KMS-11 (cell line): ENCODE data around the gene SIRPA.

Experiments used
- H2AFZ ChIP-seq: fragments of 200-600 bp; sonication (generic); 2 replicates; pipeline ENCODE4 v1.6.1; 2016; ENCODE audit warnings: antibody characterized with exemption, mixed run types, low read depth
- H3K27ac ChIP-seq: fragments of 200-600 bp; sonication (generic); 2 replicates; pipeline ENCODE4 v1.6.1; 2016; ENCODE audit warnings: mild to moderate bottlenecking, mixed run types
- H3K27me3 ChIP-seq: fragments of 200-600 bp; sonication (generic); 2 replicates; pipeline ENCODE4 v1.6.1; 2017; ENCODE audit warnings: mild to moderate bottlenecking, low read depth, mixed run types, moderate library complexity; ENCODE audit not compliant: insufficient read depth
- H3K36me3 ChIP-seq: fragments of 200-600 bp; sonication (generic); 2 replicates; pipeline ENCODE4 v1.6.1; 2017; ENCODE audit warnings: mild to moderate bottlenecking, mixed run types; ENCODE audit not compliant: insufficient read depth
- H3K4me1 ChIP-seq: fragments of 200-600 bp; sonication (generic); 2 replicates; pipeline ENCODE4 v1.6.1; 2016; ENCODE audit warnings: mild to moderate bottlenecking, low read depth, mixed run types; ENCODE audit not compliant: poor library complexity, severe bottlenecking
- H3K4me2 ChIP-seq: fragments of 200-600 bp; sonication (generic); 2 replicates; pipeline ENCODE4 v1.7.0; 2016; ENCODE audit warnings: mild to moderate bottlenecking, mixed run types
- H3K4me3 ChIP-seq: fragments of 200-600 bp; sonication (generic); IDR thresholded peaks from 2 replicates; pipeline ENCODE4 v1.6.1; 2017; ENCODE audit warnings: low read depth, low read length, mixed read lengths; ENCODE audit not compliant: insufficient read depth
- H3K79me2 ChIP-seq: fragments of 200-600 bp; sonication (generic); 2 replicates; pipeline ENCODE4 v1.6.1; 2016; ENCODE audit warnings: low read depth, mixed run types; ENCODE audit not compliant: insufficient read depth
- H3K9ac ChIP-seq: fragments of 200-600 bp; sonication (generic); 2 replicates; pipeline ENCODE4 v1.6.1; 2016; ENCODE audit warnings: mild to moderate bottlenecking, mixed run types
- H4K20me1 ChIP-seq: fragments of 200-600 bp; sonication (generic); 2 replicates; pipeline ENCODE4 v1.6.1; 2016; ENCODE audit warnings: mild to moderate bottlenecking, mixed run types; ENCODE audit not compliant: insufficient read depth
- CTCF ChIP-seq: fragments of 200-600 bp; sonication (generic); conservative IDR thresholded peaks from 2 replicates; pipeline ENCODE4 v1.6.1; 2017; ENCODE audit warnings: low read depth, mild to moderate bottlenecking, antibody characterized with exemption, low read length, moderate library complexity, mixed read lengths

Gene SIRPA

GRCh38 chr20:1879934-1880333, 15.3 kb upstream of the SIRPA start:
- H3K27ac ChIP-seq = no peak overlapping the region

DNA sequence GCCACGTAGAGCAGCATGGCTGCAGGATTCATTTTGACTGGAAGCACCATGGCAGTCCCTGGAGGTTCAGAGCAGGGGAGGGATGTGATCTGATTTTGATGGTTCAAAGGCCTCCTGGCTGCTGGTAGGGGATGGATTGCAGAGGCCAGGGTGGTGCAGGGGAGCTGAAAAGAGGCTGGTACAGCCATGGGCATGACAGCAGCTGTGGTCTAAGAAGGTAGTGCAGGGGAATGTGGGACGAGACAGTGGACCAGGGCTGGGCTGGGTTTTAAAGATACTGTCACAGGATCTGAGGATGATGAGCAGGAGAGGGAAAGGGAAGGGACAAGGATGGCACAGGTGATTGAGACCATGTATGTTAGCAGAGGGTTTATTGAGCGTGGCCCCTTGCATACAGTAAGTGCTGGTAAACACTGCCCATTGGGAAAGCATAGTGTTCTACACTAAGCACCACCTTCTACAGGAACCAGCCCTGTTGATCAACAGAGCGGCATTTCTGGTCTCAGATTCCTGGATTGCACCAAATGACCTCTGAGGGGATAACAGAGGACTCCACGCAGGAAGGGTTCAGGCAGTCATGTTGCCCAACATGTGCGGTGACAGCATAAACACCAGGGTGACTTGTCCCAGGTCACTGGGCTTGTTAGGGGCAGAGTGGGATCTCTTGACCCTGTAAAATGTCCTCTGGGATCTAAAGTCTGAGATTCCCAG, 14.5 kb upstream of the SIRPA start:
- Histone ChIP-seq H4K20me1 (no peaks in the 10 kb centered on the region), H2AFZ (no peak overlapping the region), H3K27ac (no peak overlapping the region), H3K79me2 (no peaks in the 10 kb centered on the region), H3K4me3 (no peak overlapping the region), H3K4me1 (no peaks in the 10 kb centered on the region), H3K27me3 (no peaks in the 10 kb centered on the region), H3K4me2 (no peak overlapping the region), H3K9ac (no peak overlapping the region), H3K36me3 (no peaks in the 10 kb centered on the region)
- no peak for TF ChIP-seq CTCF

More at GRCh38 chr20:1879934-1880333, 15.3 kb upstream of the SIRPA start:
- Histone ChIP-seq H3K79me2 (no peaks in the 10 kb centered on the region), H3K4me3 (no peak overlapping the region), H4K20me1 (no peaks in the 10 kb centered on the region), H3K36me3 (no peaks in the 10 kb centered on the region), H3K27me3 (no peaks in the 10 kb centered on the region), H3K9ac (no peak overlapping the region), H3K4me2 (no peak overlapping the region), H3K4me1 (no peaks in the 10 kb centered on the region), H2AFZ (no peak overlapping the region)
- TF ChIP-seq CTCF = no peak

- Histone ChIP-seq H3K27ac (no peak overlapping the region), H3K36me3 (no peaks in the 10 kb centered on the region), H3K4me2 (no peak overlapping the region), H3K4me3 (no peak overlapping the region), H2AFZ (no peak overlapping the region), H3K9ac (no peak overlapping the region), H3K79me2 (no peaks in the 10 kb centered on the region), H3K27me3 (no peaks in the 10 kb centered on the region), H4K20me1 (no peaks in the 10 kb centered on the region), H3K4me1 (no peaks in the 10 kb centered on the region)
- TF ChIP-seq CTCF = no peak
These were observed 13.9 kb upstream of the SIRPA start for GRCh38 chr20:1881240-1881835.

- Histone ChIP-seq H3K4me2 (no peak overlapping the region), H3K79me2 (no peaks in the 10 kb centered on the region), H4K20me1 (no peaks in the 10 kb centered on the region), H3K27me3 (no peaks in the 10 kb centered on the region), H3K36me3 (no peaks in the 10 kb centered on the region), H2AFZ (no peak overlapping the region), H3K27ac (no peak overlapping the region), H3K4me3 (no peak overlapping the region), H3K4me1 (no peaks in the 10 kb centered on the region), H3K9ac (no peak overlapping the region)
- TF ChIP-seq CTCF = no peak
These were observed 13.2 kb upstream of the SIRPA start for GRCh38 chr20:1882026-1882425.
